ENCODE results near the gene ACTRT2. TPM values are rescaled to one million over a fixed set of nuclear protein-coding genes. Genes with fewer than 3 reads are reported as not detected.

Gene ACTRT2
- total RNA-seq, 1 donor from 2014 or later: not detected

Other genes with a start within 250 kb of the ACTRT2 start
- gene TTC34, start 219.8 kb upstream of the ACTRT2 start, total RNA-seq: under 0.01 TPM
- gene PRDM16, start 47.7 kb downstream of the ACTRT2 start, total RNA-seq: 4.7 TPM

Data from skeletal muscle tissue (tissue), 1 donor.